ENCODE measurements around the gene NPIPB13. TPM values are rescaled to one million over a fixed set of nuclear protein-coding genes. Genes with fewer than 3 reads are reported as not detected.

Gene NPIPB13
- total RNA-seq, 2 experiments from 2014 or later = 10.5 to 11.3 TPM

Other genes starting within 250 kb of the NPIPB13 start
- 1 to 10 TPM in 1 of 2 experiments, under 1 TPM in 1; 0.69 to 1.3 TPM for gene DOC2A, start 237.5 kb downstream of the NPIPB13 start, total RNA-seq
- gene C16orf92, start 225.3 kb downstream of the NPIPB13 start, total RNA-seq = not detected
- 1 to 10 TPM; 3.7 to 4.0 TPM for gene TLCD3B, start 217.2 kb downstream of the NPIPB13 start, total RNA-seq
- gene ALDOA, start 182.7 kb downstream of the NPIPB13 start, total RNA-seq = 1,000 to 10,000 TPM; 2,482 to 3,644 TPM
- 100 to 1,000 TPM; 106 to 113 TPM for gene PPP4C, start 172.5 kb downstream of the NPIPB13 start, total RNA-seq
- gene TBX6, start 156.6 kb downstream of the NPIPB13 start, total RNA-seq = 1 to 10 TPM; 2.7 to 3.0 TPM
- 10 to 100 TPM; 17.4 to 19.1 TPM for gene YPEL3, start 152.3 kb downstream of the NPIPB13 start, total RNA-seq
- gene GDPD3, start 134.9 kb downstream of the NPIPB13 start, total RNA-seq = 1 to 10 TPM; 6.1 to 7.0 TPM
- gene MAPK3, start 125.3 kb downstream of the NPIPB13 start, total RNA-seq = 10 to 100 TPM; 59.0 to 81.7 TPM
- 1,000 to 10,000 TPM in 1 of 2 experiments, 100 to 1,000 TPM in 1; 997 to 1,175 TPM for gene CORO1A, start 64.9 kb downstream of the NPIPB13 start, total RNA-seq
- 100 to 1,000 TPM; 188 to 190 TPM for gene BOLA2B, start 54.8 kb downstream of the NPIPB13 start, total RNA-seq
- 10 to 100 TPM; 24.4 to 99.3 TPM for gene SLX1A, start 54.6 kb downstream of the NPIPB13 start, total RNA-seq
- gene SULT1A3, start 49.2 kb downstream of the NPIPB13 start, total RNA-seq = 10 to 100 TPM; 17.4 to 18.9 TPM
- gene CD2BP2, start 106.8 kb upstream of the NPIPB13 start, total RNA-seq = 10 to 100 TPM; 42.3 to 51.8 TPM
- 10 to 100 TPM; 38.1 to 43.4 TPM for gene TBC1D10B, start 122.0 kb upstream of the NPIPB13 start, total RNA-seq
- gene MYL11, start 126.3 kb upstream of the NPIPB13 start, total RNA-seq = 1 to 10 TPM in 1 of 2 experiments, under 1 TPM in 1; 0.69 to 1.6 TPM
- gene SEPTIN1, start 134.1 kb upstream of the NPIPB13 start, total RNA-seq = 100 to 1,000 TPM; 155 to 159 TPM
- 10 to 100 TPM; 10.6 to 11.0 TPM for gene ZNF48, start 146.9 kb upstream of the NPIPB13 start, total RNA-seq
- 1 to 10 TPM; 3.8 to 4.0 TPM for gene ZNF771, start 159.1 kb upstream of the NPIPB13 start, total RNA-seq
- 100 to 1,000 TPM in 1 of 2 experiments, 10 to 100 TPM in 1; 89.3 to 102 TPM for gene DCTPP1, start 181.6 kb upstream of the NPIPB13 start, total RNA-seq
- 10 to 100 TPM; 37.8 to 56.0 TPM for gene SEPHS2, start 197.4 kb upstream of the NPIPB13 start, total RNA-seq
- 100 to 1,000 TPM; 210 to 222 TPM for gene ITGAL, start 224.3 kb upstream of the NPIPB13 start, total RNA-seq

Measured in activated CD4-positive, alpha-beta T cell treated with anti-CD3 and anti-CD28 coated beads for 36 hours (primary cell).